ENCODE measurements around the gene PTPRT. TPM values are rescaled to one million over a fixed set of nuclear protein-coding genes. Genes with fewer than 3 reads are reported as not detected.

The PTPRT gene
- polyA plus RNA-seq, 3 donors: not detected

DNA sequence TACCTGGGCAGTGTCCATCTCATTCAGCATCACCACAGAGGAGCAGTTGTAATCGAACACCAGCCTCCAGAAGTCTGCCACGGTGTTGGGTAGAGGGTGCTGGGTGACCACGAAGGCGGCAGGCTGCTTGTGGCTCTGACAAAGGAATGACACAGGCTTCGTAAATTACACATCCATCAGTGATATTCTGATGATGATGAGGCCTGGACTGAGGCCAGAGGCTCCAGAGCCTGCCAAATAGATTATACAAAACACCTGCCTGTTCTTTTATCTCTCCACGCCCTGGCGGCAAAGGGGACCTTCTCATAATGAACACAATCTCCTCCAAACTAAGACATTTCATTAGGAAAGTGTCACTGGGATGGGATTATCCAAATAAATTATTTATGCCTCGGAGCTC, 1091.3 kb downstream of the PTPRT start:
- no peak overlapping the region for H3K27ac ChIP-seq (ENCODE audit: low read depth in 1 of 2, low read length in 2 of 2)
- H3K9me3 Mint-ChIP-seq: peaks cover 0 to 20% (median 2%) of the 10 kb centered on the region in 7 donors
- H3K27ac Mint-ChIP-seq: no peak overlapping the region
- no peak for DNase-seq
- TF ChIP-seq, protein P1, sequence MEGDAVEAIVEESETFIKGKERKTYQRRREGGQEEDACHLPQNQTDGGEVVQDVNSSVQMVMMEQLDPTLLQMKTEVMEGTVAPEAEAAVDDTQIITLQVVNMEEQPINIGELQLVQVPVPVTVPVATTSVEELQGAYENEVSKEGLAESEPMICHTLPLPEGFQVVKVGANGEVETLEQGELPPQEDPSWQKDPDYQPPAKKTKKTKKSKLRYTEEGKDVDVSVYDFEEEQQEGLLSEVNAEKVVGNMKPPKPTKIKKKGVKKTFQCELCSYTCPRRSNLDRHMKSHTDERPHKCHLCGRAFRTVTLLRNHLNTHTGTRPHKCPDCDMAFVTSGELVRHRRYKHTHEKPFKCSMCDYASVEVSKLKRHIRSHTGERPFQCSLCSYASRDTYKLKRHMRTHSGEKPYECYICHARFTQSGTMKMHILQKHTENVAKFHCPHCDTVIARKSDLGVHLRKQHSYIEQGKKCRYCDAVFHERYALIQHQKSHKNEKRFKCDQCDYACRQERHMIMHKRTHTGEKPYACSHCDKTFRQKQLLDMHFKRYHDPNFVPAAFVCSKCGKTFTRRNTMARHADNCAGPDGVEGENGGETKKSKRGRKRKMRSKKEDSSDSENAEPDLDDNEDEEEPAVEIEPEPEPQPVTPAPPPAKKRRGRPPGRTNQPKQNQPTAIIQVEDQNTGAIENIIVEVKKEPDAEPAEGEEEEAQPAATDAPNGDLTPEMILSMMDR (IDR thresholded peaks at IDR 0.05): no peak
- H4K20me1 ChIP-seq (ENCODE audit: insufficient read depth, low read length): no peaks in the 10 kb centered on the region
- peaks cover 0 to 2% (median 2%) of the 10 kb centered on the region in 3 donors for H3K27me3 Mint-ChIP-seq (ENCODE audit: low read depth in 3 of 3)
- intact Hi-C loops (cut with micrococcal nuclease): no loop called here
- H3K36me3 ChIP-seq (replicated peaks in 1 of 2; ENCODE audit: control insufficient read depth in 1 of 2, insufficient read depth in 2 of 2, low read length in 2 of 2): no peaks in the 10 kb centered on the region
- H3K9me3 ChIP-seq (replicated peaks in 1 of 2; ENCODE audit: control insufficient read depth in 1 of 2, insufficient read depth in 1 of 2, low read length in 2 of 2): peaks cover 0 to 2% of the 10 kb centered on the region in 2 donors
- no peak overlapping the region for H2AFZ ChIP-seq (ENCODE audit: insufficient read depth, low read depth, low read length, poor library complexity, severe bottlenecking)
- H3K4me1 ChIP-seq (ENCODE audit: control insufficient read depth in 1 of 2, insufficient read depth in 2 of 2, low read length in 2 of 2): no peaks in the 10 kb centered on the region
- no peak overlapping the region for H3K4me2 ChIP-seq (replicated peaks; ENCODE audit: extremely low read depth, low read length, poor library complexity, severe bottlenecking)
- H3K4me3 Mint-ChIP-seq: no peak overlapping the region
- no peaks in the 10 kb centered on the region for H3K79me2 ChIP-seq (ENCODE audit: insufficient read depth, low read length)
- no peaks in the 10 kb centered on the region for H3K27me3 ChIP-seq (ENCODE audit: control insufficient read depth in 2 of 2, insufficient read depth in 2 of 2, low read length in 2 of 2)
- H3K36me3 Mint-ChIP-seq: no peaks in the 10 kb centered on the region
- no peak overlapping the region for H3K4me3 ChIP-seq (replicated peaks in 1 of 3; ENCODE audit: low read depth in 2 of 3, low read length in 3 of 3)
- no peak overlapping the region for H3K9ac ChIP-seq (ENCODE audit: insufficient read depth, low read length, poor library complexity, severe bottlenecking)
- WGBS (ENCODE audit: insufficient coverage): 83% methylated on average over 1 of the region's 8 CpGs
- H3K4me1 Mint-ChIP-seq: no peaks in the 10 kb centered on the region

DNA sequence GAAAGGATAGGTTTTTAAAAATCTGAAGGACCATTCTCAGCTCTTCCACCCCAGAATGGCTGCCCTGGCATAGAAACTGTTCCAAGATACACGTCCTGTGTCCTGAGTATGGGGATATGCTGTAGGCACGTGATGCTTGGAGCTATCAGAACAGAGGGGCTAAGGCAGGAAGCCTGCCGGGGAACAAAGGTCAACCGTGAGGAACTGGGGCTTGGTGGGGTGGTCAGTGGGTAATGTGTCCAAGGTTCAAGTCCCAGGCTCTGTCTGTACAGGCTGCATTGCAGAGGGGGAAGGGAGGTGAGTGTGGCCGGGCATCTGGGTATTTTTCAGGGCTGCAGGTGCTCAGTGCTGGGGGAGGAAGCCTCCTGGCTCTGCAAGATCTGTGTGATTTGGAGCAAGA, 1092.0 kb downstream of the PTPRT start:
- DNase-seq: no peak
- 74% methylated on average over 5 of the region's 5 CpGs for WGBS (ENCODE audit: insufficient coverage)
- Histone ChIP-seq H4K20me1 (ENCODE audit: insufficient read depth, low read length) (no peaks in the 10 kb centered on the region), H3K9ac (ENCODE audit: insufficient read depth, low read length, poor library complexity, severe bottlenecking) (no peak overlapping the region), H3K4me2 (replicated peaks; ENCODE audit: extremely low read depth, low read length, poor library complexity, severe bottlenecking) (no peak overlapping the region), H3K27ac (ENCODE audit: low read depth in 1 of 2, low read length in 2 of 2) (no peak overlapping the region), H3K4me1 (ENCODE audit: control insufficient read depth in 1 of 2, insufficient read depth in 2 of 2, low read length in 2 of 2) (no peaks in the 10 kb centered on the region), H3K4me3 (replicated peaks in 1 of 3; ENCODE audit: low read depth in 2 of 3, low read length in 3 of 3) (no peak overlapping the region), H3K9me3 (replicated peaks in 1 of 2; ENCODE audit: control insufficient read depth in 1 of 2, insufficient read depth in 1 of 2, low read length in 2 of 2) (peaks cover 0 to 2% of the 10 kb centered on the region in 2 donors), H3K79me2 (ENCODE audit: insufficient read depth, low read length) (no peaks in the 10 kb centered on the region), H3K36me3 (replicated peaks in 1 of 2; ENCODE audit: control insufficient read depth in 1 of 2, insufficient read depth in 2 of 2, low read length in 2 of 2) (no peaks in the 10 kb centered on the region), H3K27me3 (ENCODE audit: control insufficient read depth in 2 of 2, insufficient read depth in 2 of 2, low read length in 2 of 2) (no peaks in the 10 kb centered on the region), H2AFZ (ENCODE audit: insufficient read depth, low read depth, low read length, poor library complexity, severe bottlenecking) (no peak overlapping the region)
- TF ChIP-seq, protein P1 (IDR thresholded peaks at IDR 0.05): no peak
- Mint-ChIP-seq H3K9me3 (peaks cover 0 to 20% (median 2%) of the 10 kb centered on the region in 7 donors), H3K27me3 (ENCODE audit: low read depth in 3 of 3) (peaks cover 0 to 2% (median 2%) of the 10 kb centered on the region in 3 donors), H3K36me3 (no peaks in the 10 kb centered on the region), H3K4me1 (no peaks in the 10 kb centered on the region), H3K4me3 (no peak overlapping the region), H3K27ac (no peak overlapping the region)
- intact Hi-C loops (cut with micrococcal nuclease): no loop called here

Measured in CD14-positive monocyte (primary cell).